H1 (cell line): ENCODE data around the gene IL17RA. TPM values are rescaled to one million over a fixed set of nuclear protein-coding genes. Genes with fewer than 3 reads are reported as not detected.

ENCODE experiments used
- CTCF ChIA-PET: fragments of 300-600 bp; sonication (Branson Sonifier 250); formaldehyde crosslinking; loops from one replicate; lab custom pipeline; 2021; ENCODE audit not compliant: partially characterized antibody; lab: Charles Lee
- POLR2A ChIA-PET: fragments of 300-600 bp; sonication (Branson Sonifier 250); formaldehyde crosslinking; loops from one replicate; lab custom pipeline; 2021; ENCODE audit warnings: inconsistent platforms; ENCODE audit not compliant: partially characterized antibody; lab: Charles Lee
- DNase-seq, 2 experiments: peaks; one replicate each; pipeline versions ENCODE4 v3.0.0 to v3.0.0-alpha.2; 2010 to 2022; ENCODE audit warnings: low spot score in 2 of 2, low read depth in 1 of 2, mixed read lengths in 1 of 2
- FAIRE-seq: peaks from 2 replicates; lab custom pipeline; 2011; peaks lifted over from hg19 to GRCh38; lab: Jason Lieb, UNC
- H2AFZ ChIP-seq: 2 replicates; pipeline ENCODE4 v1.8.1; 2012; ENCODE audit warnings: low read length, inconsistent platforms
- H2AK5ac ChIP-seq: 2 replicates; pipeline ENCODE4 v1.6.1; 2013; ENCODE audit warnings: low read depth, low read length
- H2BK120ac ChIP-seq: replicated peaks from 2 replicates; pipeline ENCODE3; 2013; ENCODE audit warnings: low read depth, low read length, inconsistent platforms
- H2BK12ac ChIP-seq: 2 replicates; pipeline ENCODE4 v1.6.1; 2013; ENCODE audit warnings: low read depth, low read length
- H2BK15ac ChIP-seq: 2 replicates; pipeline ENCODE4 v1.6.1; 2013; ENCODE audit warnings: low read length
- H2BK20ac ChIP-seq: 2 replicates; pipeline ENCODE4 v1.6.1; 2013; ENCODE audit warnings: low read length
- H2BK5ac ChIP-seq: 2 replicates; pipeline ENCODE4 v1.6.1; 2013; ENCODE audit warnings: low read depth, low read length
- H3K14ac ChIP-seq: 2 replicates; pipeline ENCODE4 v1.6.1; 2013; ENCODE audit warnings: inconsistent platforms; ENCODE audit not compliant: insufficient read length
- H3K18ac ChIP-seq: 2 replicates; pipeline ENCODE4 v1.6.1; 2013; ENCODE audit warnings: low read length; ENCODE audit errors: extremely low read depth
- H3K23ac ChIP-seq: 2 replicates; pipeline ENCODE4 v1.6.1; 2013; ENCODE audit warnings: inconsistent platforms; ENCODE audit not compliant: insufficient read length
- H3K23me2 ChIP-seq: 2 replicates; pipeline ENCODE4 v1.6.1; 2013; ENCODE audit warnings: low read depth, low read length
- H3K27ac ChIP-seq: 2 replicates; pipeline ENCODE4 v1.6.1; 2011; ENCODE audit warnings: low read depth, low read length, inconsistent platforms
- H3K27me3 ChIP-seq, 4 experiments: replicated peaks in 1 of 4; 1 replicate in 1 of 4; 2 replicates in 3 of 4; pipeline versions ENCODE4 v1.6.1 to v1.8.1; 2011 to 2013; ENCODE audit warnings: low read length in 3 of 4, mild to moderate bottlenecking in 3 of 4, inconsistent platforms in 2 of 4, mixed read lengths in 2 of 4, moderate library complexity in 1 of 4; ENCODE audit not compliant: control insufficient read depth in 3 of 4, insufficient read depth in 3 of 4; ENCODE audit errors: extremely low read depth in 1 of 4
- H3K36me3 ChIP-seq, 4 experiments: 2 replicates each; pipeline versions ENCODE4 v1.6.1 to v1.8.1; 2011 to 2013; ENCODE audit warnings: mild to moderate bottlenecking in 4 of 4, low read length in 3 of 4, moderate library complexity in 2 of 4, control low read depth in 1 of 4, inconsistent platforms in 1 of 4; ENCODE audit not compliant: insufficient read depth in 4 of 4, control insufficient read depth in 2 of 4
- H3K4ac ChIP-seq: replicated peaks from 2 replicates; pipeline ENCODE3; 2013; ENCODE audit warnings: low read length, low read depth, mixed read lengths, inconsistent platforms; ENCODE audit not compliant: insufficient read length
- H3K4me1 ChIP-seq, 4 experiments: replicated peaks in 1 of 4; 1 replicate in 1 of 4; 2 replicates in 3 of 4; pipeline versions ENCODE4 v1.6.1 to v1.8.1; 2011 to 2013; ENCODE audit warnings: low read length in 3 of 4, inconsistent platforms in 2 of 4, mixed read lengths in 1 of 4; ENCODE audit not compliant: insufficient read depth in 4 of 4, control insufficient read depth in 3 of 4
- H3K4me2 ChIP-seq, 2 experiments: 2 replicates each; pipeline versions ENCODE4 v1.6.1 to v1.8.1; 2011 to 2013; ENCODE audit warnings: low read depth in 2 of 2, low read length in 2 of 2, control low read depth in 1 of 2, inconsistent platforms in 1 of 2, mild to moderate bottlenecking in 1 of 2; ENCODE audit not compliant: insufficient read depth in 1 of 2
- H3K4me3 ChIP-seq, 4 experiments: fragments of 200-600, 300-600 bp in 1 of 4; sonication (generic), shearing (Covaris generic), sonication (Bioruptor Twin) in 1 of 4; 2 replicates each; pipeline versions ENCODE4 v1.5.1 to v1.8.1; 2011 to 2016; ENCODE audit warnings: low read length in 4 of 4, low read depth in 3 of 4, control low read depth in 2 of 4, inconsistent platforms in 2 of 4, mild to moderate bottlenecking in 2 of 4, mixed read lengths in 1 of 4, moderate library complexity in 1 of 4; ENCODE audit not compliant: insufficient read depth in 2 of 4; ENCODE audit errors: extremely low read depth in 1 of 4
- H3K56ac ChIP-seq: replicated peaks from 2 replicates; pipeline ENCODE3; 2013; ENCODE audit warnings: low read depth, mild to moderate bottlenecking, mixed read lengths, low read length, inconsistent platforms; ENCODE audit not compliant: insufficient read length
- H3K79me1 ChIP-seq: 2 replicates; pipeline ENCODE4 v1.6.1; 2013; ENCODE audit warnings: low read depth, low read length, control low read depth
- H3K79me2 ChIP-seq, 2 experiments: 2 replicates each; pipeline versions ENCODE4 v1.6.1 to v1.8.1; 2012 to 2013; ENCODE audit warnings: low read length in 2 of 2, mild to moderate bottlenecking in 2 of 2, inconsistent platforms in 1 of 2; ENCODE audit not compliant: insufficient read depth in 2 of 2, control insufficient read depth in 1 of 2
- H3K9ac ChIP-seq, 4 experiments: replicated peaks in 1 of 4; 1 replicate in 1 of 4; 2 replicates in 3 of 4; pipeline versions ENCODE4 v1.6.1 to v1.8.1; 2011 to 2013; ENCODE audit warnings: low read depth in 3 of 4, low read length in 3 of 4, control low read depth in 2 of 4, mild to moderate bottlenecking in 2 of 4, moderate library complexity in 2 of 4, inconsistent platforms in 1 of 4; ENCODE audit errors: extremely low read depth in 1 of 4
- H3K9me3 ChIP-seq, 2 experiments: 2 replicates each; pipeline versions ENCODE4 v1.6.1 to v1.8.1; 2012 to 2013; ENCODE audit warnings: mild to moderate bottlenecking in 2 of 2, moderate library complexity in 2 of 2, control low read depth in 1 of 2, inconsistent platforms in 1 of 2, low read depth in 1 of 2, low read length in 1 of 2, mixed read lengths in 1 of 2; ENCODE audit not compliant: insufficient read depth in 2 of 2
- H4K20me1 ChIP-seq, 2 experiments: replicated peaks in 1 of 2; 2 replicates each; pipeline versions ENCODE3 to v1.8.1; 2011 to 2013; ENCODE audit warnings: inconsistent platforms in 2 of 2, low read length in 2 of 2, mild to moderate bottlenecking in 1 of 2; ENCODE audit not compliant: insufficient read depth in 2 of 2, control insufficient read depth in 1 of 2
- H4K5ac ChIP-seq: 2 replicates; pipeline ENCODE4 v1.6.1; 2013; ENCODE audit warnings: low read length, low read depth, mixed read lengths, inconsistent platforms; ENCODE audit not compliant: insufficient read length
- H4K8ac ChIP-seq: 2 replicates; pipeline ENCODE4 v1.8.0; 2013; ENCODE audit warnings: mild to moderate bottlenecking, moderate library complexity, low read length, inconsistent platforms; ENCODE audit not compliant: insufficient read depth; ENCODE audit errors: extremely low read depth
- H4K91ac ChIP-seq: replicated peaks from 2 replicates; pipeline ENCODE3; 2013; ENCODE audit warnings: low read length, mixed read lengths, inconsistent platforms; ENCODE audit not compliant: insufficient read length
- CHD1 ChIP-seq: IDR thresholded peaks from 2 replicates; pipeline ENCODE4 v1.6.1; 2012; ENCODE audit warnings: low read depth, low read length, improper control_type of control experiment
- CREB1 ChIP-seq: IDR thresholded peaks from 2 replicates; pipeline ENCODE4 v1.6.1; 2012; ENCODE audit warnings: inconsistent platforms
- EZH2 ChIP-seq: fragments of 200-600 bp; sonication (generic); IDR thresholded peaks from 2 replicates; pipeline ENCODE4 v1.7.1; 2012; ENCODE audit warnings: low read depth, mild to moderate bottlenecking, moderate library complexity, low read length, inconsistent platforms; ENCODE audit not compliant: severe bottlenecking
- MAX ChIP-seq: IDR thresholded peaks from 2 replicates; pipeline ENCODE4 v1.6.1; 2012; ENCODE audit warnings: inconsistent platforms
- NANOG ChIP-seq: IDR thresholded peaks from 2 replicates; pipeline ENCODE4 v1.6.1; 2011; ENCODE audit warnings: low read length, low read depth, mild to moderate bottlenecking, inconsistent platforms; ENCODE audit not compliant: insufficient read depth, poor library complexity, severe bottlenecking
- NRF1 ChIP-seq: IDR thresholded peaks from 2 replicates; pipeline ENCODE4 v1.6.1; 2011; ENCODE audit warnings: mild to moderate bottlenecking, low read depth, low read length, improper control_type of control experiment
- POU5F1 ChIP-seq: IDR thresholded peaks from 2 replicates; pipeline ENCODE4 v1.6.1; 2011; ENCODE audit warnings: low read depth, mild to moderate bottlenecking, low read length, moderate library complexity
- RAD21 ChIP-seq, 2 experiments: IDR thresholded peaks in 1 of 2; conservative IDR thresholded peaks in 1 of 2; 2 replicates each; pipeline ENCODE4 v1.6.1; 2011; ENCODE audit warnings: low read depth in 2 of 2, low read length in 2 of 2, improper control_type of control experiment in 1 of 2, inconsistent platforms in 1 of 2, mild to moderate bottlenecking in 1 of 2, moderate library complexity in 1 of 2
- RXRA ChIP-seq: IDR thresholded peaks from 2 replicates; pipeline ENCODE4 v1.6.1; 2011; ENCODE audit warnings: low read depth, mild to moderate bottlenecking, low read length, moderate library complexity; ENCODE audit not compliant: insufficient read depth
- SIN3A ChIP-seq, 2 experiments: IDR thresholded peaks in 1 of 2; conservative IDR thresholded peaks in 1 of 2; 2 replicates each; pipeline ENCODE4 v1.6.1; 2011 to 2012; ENCODE audit warnings: low read length in 2 of 2, improper control_type of control experiment in 1 of 2, low read depth in 1 of 2, mild to moderate bottlenecking in 1 of 2
- SRF ChIP-seq: IDR thresholded peaks from 2 replicates; pipeline ENCODE4 v1.6.1; 2011; ENCODE audit warnings: mild to moderate bottlenecking, low read depth, low read length, moderate library complexity
- ZNF274 ChIP-seq: IDR thresholded peaks from 2 replicates; pipeline ENCODE4 v1.7.0; 2012; ENCODE audit warnings: low read length, borderline replicate concordance; ENCODE audit errors: extremely low read depth
- WGBS, 2 experiments: shearing (Covaris generic) in 1 of 2; methylation state at CpG; one replicate each; pipeline versions ENCODE4 v1.1.6 to v1.1.7; 2013 to 2015; ENCODE audit warnings: low lambda C conversion rate in 2 of 2, mixed read lengths in 2 of 2, inconsistent platforms in 1 of 2, low coverage in 1 of 2, missing lambda C conversion rate in 1 of 2; ENCODE audit not compliant: insufficient replicate concordance in 2 of 2, insufficient coverage in 1 of 2, insufficient read length in 1 of 2; ENCODE audit errors: extremely low coverage in 1 of 2, missing lambda C conversion rate in 1 of 2; 5-methylcytosine and 5-hydroxymethylcytosine counted together
- polyA plus RNA-seq, 7 experiments: library from polyadenylated mRNA; depleted of rRNA in 3 of 7; stranded (reverse) in 5 of 7; unstranded in 2 of 7; fragments of >200 nt in 5 of 7; fragments of 200-250 nt in 2 of 7; gene quantifications; 1 replicate in 5 of 7; 2 replicates in 1 of 7; 4 replicates in 1 of 7; pipeline versions ENCODE4 v1.2.1 to v1.2.3, GENCODE V29; 2011 to 2013; ENCODE audit warnings: missing spikeins in 2 of 7, mixed read lengths in 2 of 7
- total RNA-seq: library from RNA; stranded (reverse); fragmentation: NEBNext Ultra II Directional; extraction: Animal tissue kit (Norgen Biotek cat#: 25700); gene quantifications from 2 replicates; pipeline ENCODE4 v1.2.1, GENCODE V29; 2021

IL17RA gene
- total and polyA plus RNA-seq, 2 of the 8 experiments (the other 6 are each of a cell fraction or from before 2014, with no cell fraction given): 5.6 to 9.9 TPM

GRCh38 chr22:17115945-17116565 is 31.3 kb downstream of the IL17RA start:
- no peaks in the 10 kb centered on the region for H3K36me3 ChIP-seq
- no peak for TF ChIP-seq CREB1
- TF ChIP-seq MAX: no peak
- TF ChIP-seq ZNF274: no peak
- no peak for TF ChIP-seq EZH2
- no peak for TF ChIP-seq RAD21 (IDR thresholded peaks at IDR 0.05 in 1 of 2, conservative IDR thresholded peaks at IDR 0.05 in 1 of 2; ENCODE audit: low read depth in 2 of 2, low read length in 2 of 2)
- TF ChIP-seq RXRA: no peak
- no peak for TF ChIP-seq NRF1
- no peak for TF ChIP-seq CHD1
- TF ChIP-seq NANOG: no peak
- TF ChIP-seq SRF: no peak
- TF ChIP-seq SIN3A (conservative IDR thresholded peaks at IDR 0.05 in 1 of 2, IDR thresholded peaks at IDR 0.05 in 1 of 2; ENCODE audit: low read depth in 1 of 2, low read length in 2 of 2): no peak
- TF ChIP-seq POU5F1: no peak

More at GRCh38 chr22:17115945-17116565, 31.3 kb downstream of the IL17RA start:
- H3K4me1 ChIP-seq: peaks cover 4 to 8% (median 6%) of the 10 kb centered on the region in 4 experiments; a peak in 5 of 7 replicates
- H4K91ac ChIP-seq: no peak overlapping the region
- H2AFZ ChIP-seq: no peak overlapping the region
- H3K18ac ChIP-seq: peak overlapping the region; percentile 56; the same call in 1 of the 2 replicates
- no peak overlapping the region for H3K14ac ChIP-seq
- H3K4me3 ChIP-seq: no peak overlapping the region
- ChIA-PET POLR2A (interaction anchor here (1.0 kb wide), 1 partner anchor 28 kb away, joined by 3 read pairs; no protein-coding TSS in a partner anchor), CTCF (interaction anchor here (0.7 to 5.9 kb wide), 9 partner anchors 9 to 719 kb away, joined by 3 to 29 read pairs (median 4); no protein-coding TSS in a partner anchor)
- no peak overlapping the region for H3K27ac ChIP-seq
- no peak overlapping the region for H2BK20ac ChIP-seq
- WGBS, 2 experiments: 82% methylated on average over 5 of the region's 5 CpGs; no CpG with 5 or more reads in 1 of the 2 experiments
- H3K79me2 ChIP-seq: no peaks in the 10 kb centered on the region
- no peak overlapping the region for H3K56ac ChIP-seq
- H2BK15ac ChIP-seq: peak overlapping the region; percentile 81; the same call in 1 of the 2 replicates
- no peak overlapping the region for H3K9ac ChIP-seq
- no peak overlapping the region for H2AK5ac ChIP-seq
- no peak overlapping the region for H3K23ac ChIP-seq
- H3K9me3 ChIP-seq: no peaks in the 10 kb centered on the region
- peaks cover 0 to 4% (median 3%) of the 10 kb centered on the region in 4 experiments; a peak in 4 of 7 replicates for H3K27me3 ChIP-seq
- no peak for DNase-seq
- H4K20me1 ChIP-seq: peaks cover 2 to 8% of the 10 kb centered on the region in 2 experiments
- no peak overlapping the region for H2BK12ac ChIP-seq
- H2BK120ac ChIP-seq: no peak overlapping the region
- no peak overlapping the region for H2BK5ac ChIP-seq
- peaks cover 6% of the 10 kb centered on the region; the same call in 1 of the 2 replicates for H3K23me2 ChIP-seq
- H3K4ac ChIP-seq: no peak overlapping the region
- 0 out of 2 replicates have a peak, but pooled peaks cover 4% of the 10 kb centered on the region for H3K79me1 ChIP-seq
- no peak overlapping the region for H3K4me2 ChIP-seq
- no peak overlapping the region for H4K8ac ChIP-seq
- no peak for FAIRE-seq
- H4K5ac ChIP-seq: no peak overlapping the region
